K562 (cell line): ENCODE results near the gene AHI1. TPM values are rescaled to one million over a fixed set of nuclear protein-coding genes. Genes with fewer than 3 reads are reported as not detected.

Experiments used
- ATAC-seq: fragments of 200-7000 bp; cut with Tn5 transposase; 3 replicates; pipeline ENCODE4 v1.9.1; 2020; ENCODE audit warnings: moderate library complexity
- BruUV-seq: library from RNA; stranded (reverse); fragments of 400-500 nt; replicated peaks from 2 replicates; lab custom pipeline; 2021; lab: Mats Ljungman, UMichigan
- CTCF ChIA-PET: fragments of 300-600 bp; formaldehyde crosslinking; extraction: SDS; loops from one replicate; lab custom pipeline; 2021; ENCODE audit warnings: low intra/inter-chr PET ratio; lab: Yijun Ruan, JAX
- POLR2A ChIA-PET: fragments of 300-600, 350-650 bp; sonication (Branson Sonifier 250); formaldehyde crosslinking; extraction: SDS; loops from one replicate; lab custom pipeline; 2021; ENCODE audit warnings: antibody characterized with exemption, inconsistent platforms; lab: Yijun Ruan, JAX
- DNase-seq, 4 experiments: peaks; one replicate each; pipeline versions ENCODE4 v3.0.0 to v3.0.0-alpha.2; 2011 to 2018; ENCODE audit warnings: low spot score in 3 of 4, mixed read lengths in 3 of 4; ENCODE audit errors: extremely low read depth in 1 of 4
- FAIRE-seq: peaks from 2 replicates; lab custom pipeline; 2011; peaks lifted over from hg19 to GRCh38; lab: Jason Lieb, UNC
- H2AFZ ChIP-seq: 2 replicates; pipeline ENCODE4 v1.6.0; 2011; ENCODE audit warnings: low read depth, low read length, control low read depth, inconsistent platforms
- H3K27ac ChIP-seq: fragments of 200-600 bp; 3 replicates; pipeline ENCODE4 v1.8.0; 2011; ENCODE audit warnings: low read depth, mild to moderate bottlenecking, control low read depth, inconsistent platforms, low read length, moderate library complexity, mixed read lengths; ENCODE audit errors: extremely low read depth
- H3K27me3 ChIP-seq, 2 experiments: fragments of 300-600 bp in 1 of 2; 2 replicates in 1 of 2; 3 replicates in 1 of 2; pipeline versions ENCODE4 v1.6.0 to v1.8.0; 2011; ENCODE audit warnings: inconsistent platforms in 2 of 2, low read length in 2 of 2, mild to moderate bottlenecking in 1 of 2, mixed read lengths in 1 of 2, moderate library complexity in 1 of 2; ENCODE audit not compliant: control insufficient read depth in 2 of 2, insufficient read depth in 2 of 2
- H3K36me3 ChIP-seq: fragments of 300-600 bp; 3 replicates; pipeline ENCODE4 v1.8.0; 2011; ENCODE audit warnings: mild to moderate bottlenecking, low read length, inconsistent platforms; ENCODE audit not compliant: control insufficient read depth, insufficient read depth
- H3K4me1 ChIP-seq, 2 experiments: fragments of 200-600 bp in 1 of 2; replicated peaks in 1 of 2; 2 replicates in 1 of 2; 3 replicates in 1 of 2; pipeline versions ENCODE4 v1.5.1 to v1.8.0; 2011; ENCODE audit warnings: inconsistent platforms in 2 of 2, low read length in 2 of 2, mild to moderate bottlenecking in 1 of 2, mixed read lengths in 1 of 2, moderate library complexity in 1 of 2; ENCODE audit not compliant: control insufficient read depth in 2 of 2, insufficient read depth in 2 of 2
- H3K4me2 ChIP-seq: 2 replicates; pipeline ENCODE4 v1.6.1; 2011; ENCODE audit warnings: low read length, control low read depth, inconsistent platforms, mixed read lengths; ENCODE audit not compliant: insufficient read depth
- H3K4me3 ChIP-seq: fragments of 200-600 bp; sonication (generic), shearing (Covaris generic); 2 replicates; pipeline ENCODE4 v1.5.1; 2016; ENCODE audit warnings: control low read depth, inconsistent platforms
- H3K79me2 ChIP-seq: fragments of 200-600 bp; 3 replicates; pipeline ENCODE4 v1.8.0; 2011; ENCODE audit warnings: low read length, inconsistent platforms; ENCODE audit not compliant: control insufficient read depth, insufficient read depth
- H3K9ac ChIP-seq, 2 experiments: 2 replicates each; pipeline versions ENCODE4 v1.6.0 to v1.6.1; 2011; ENCODE audit warnings: low read depth in 2 of 2, low read length in 2 of 2, control low read depth in 1 of 2, inconsistent platforms in 1 of 2, mild to moderate bottlenecking in 1 of 2, mixed read lengths in 1 of 2; ENCODE audit not compliant: insufficient read depth in 1 of 2
- H3K9me1 ChIP-seq: one replicate; pipeline ENCODE4 v1.6.0; 2011; ENCODE audit warnings: inconsistent platforms, mild to moderate bottlenecking, low read length, moderate library complexity; ENCODE audit not compliant: control insufficient read depth, insufficient read depth
- H3K9me3 ChIP-seq: replicated peaks from 2 replicates; pipeline ENCODE4 v1.5.1; 2011; ENCODE audit warnings: low read depth, low read length, inconsistent platforms; ENCODE audit not compliant: control insufficient read depth, insufficient read depth
- H4K20me1 ChIP-seq: replicated peaks from 2 replicates; pipeline ENCODE4 v1.6.1; 2011; ENCODE audit warnings: low read length, inconsistent platforms, mixed read lengths; ENCODE audit not compliant: control insufficient read depth, insufficient read depth
- ARID2 ChIP-seq: fragments of 450-650 bp; IDR thresholded peaks from 2 replicates; pipeline ENCODE4 v1.6.1; 2017; ENCODE audit warnings: antibody characterized with exemption, mild to moderate bottlenecking
- CBX5 ChIP-seq: IDR thresholded peaks from 2 replicates; pipeline ENCODE4 v1.6.1; 2014; ENCODE audit warnings: low read depth, borderline replicate concordance
- HNRNPL ChIP-seq: fragments of 200-400 bp; formaldehyde crosslinking; IDR thresholded peaks from 2 replicates; pipeline ENCODE4 v1.6.1; 2017; ENCODE audit warnings: low read depth, mild to moderate bottlenecking, low read length
- MAFF ChIP-seq: IDR thresholded peaks from 2 replicates; pipeline ENCODE4 v1.6.1; 2012; ENCODE audit warnings: low read length, improper control_type of control experiment
- NCOA1 ChIP-seq: fragments of 450-650 bp; IDR thresholded peaks from 2 replicates; pipeline ENCODE4 v1.6.1; 2016; ENCODE audit warnings: low read depth
- POLR2H ChIP-seq: IDR thresholded peaks from 2 replicates; pipeline ENCODE4 v1.6.1; 2016; ENCODE audit warnings: missing genetic modification characterization, low read depth, mild to moderate bottlenecking, control low read depth, missing compliant biosample characterization, moderate library complexity
- ZNF134 ChIP-seq: fragments of 250-450 bp; sonication (Bioruptor Pico); conservative IDR thresholded peaks from 2 replicates; pipeline ENCODE4 v1.4.0; 2020
- ZNF316 ChIP-seq: fragments of 450-650 bp; IDR thresholded peaks from 2 replicates; pipeline ENCODE4 v1.6.1; 2016
- ZNF79 ChIP-seq: fragments of 250-450 bp; sonication (Bioruptor Pico); IDR thresholded peaks from 2 replicates; pipeline ENCODE4 v1.4.0; 2020; ENCODE audit warnings: low read depth, mild to moderate bottlenecking, moderate library complexity
- WGBS: fragments of 100-300 bp; shearing (Covaris generic); methylation state at CpG from one replicate; pipeline ENCODE4 v1.1.6; 2016; ENCODE audit warnings: low coverage, mixed read lengths; ENCODE audit not compliant: insufficient coverage; ENCODE audit errors: missing lambda C conversion rate; 5-methylcytosine and 5-hydroxymethylcytosine counted together
- in situ Hi-C: fragments of 300-500 bp; cut with MboI; formaldehyde crosslinking; loops from 4 replicates; pipeline ENCODE4 v1.15.0; 2018; ENCODE audit warnings: inconsistent platforms, mixed read lengths
- intact Hi-C: fragments of 100-400 bp; cut with micrococcal nuclease; formaldehyde crosslinking; loops from 2 replicates; pipeline ENCODE4 v1.14.2; 2022
- polyA plus RNA-seq, 8 experiments: library from polyadenylated mRNA; depleted of rRNA in 4 of 8; stranded (reverse) in 5 of 8; unstranded in 3 of 8; fragments of >200 nt; fragmentation: Nextera tagmentation in 2 of 8; fragmentation: Illumina TruSeq in 1 of 8; extraction: Ambion mirVana in 2 of 8; extraction: Trizol in 1 of 8; gene quantifications; 2 replicates each; pipeline versions ENCODE4 v1.2.1 to v1.2.3, GENCODE V29; 2011 to 2014; ENCODE audit warnings: inconsistent platforms in 1 of 8, missing spikeins in 1 of 8
- total RNA-seq, 7 experiments: library from RNA; depleted of rRNA in 6 of 7; stranded (reverse); fragments of >200 nt in 6 of 7; fragmentation: Illumina TruSeq in 2 of 7; extraction: Trizol in 2 of 7; gene quantifications; 2 replicates each; pipeline versions ENCODE4 v1.2.1 to v1.2.3, GENCODE V29; 2011 to 2021; ENCODE audit warnings: low replicate concordance in 1 of 7
- TF ChIP-seq, protein P1 (sequence below): sonication (generic); formaldehyde crosslinking; IDR thresholded peaks from 2 replicates; pipeline ENCODE4 v1.5.0; 2020; ENCODE audit warnings: missing genetic modification reagents
- TF ChIP-seq, protein P2 (sequence below): conservative IDR thresholded peaks from 2 replicates; pipeline ENCODE4 v1.6.1; 2011; ENCODE audit warnings: low read depth, mild to moderate bottlenecking, low read length; ENCODE audit not compliant: control insufficient read depth
- TF ChIP-seq, protein P3 (sequence below): fragments of 450-650 bp; formaldehyde crosslinking; IDR thresholded peaks from 2 replicates; pipeline ENCODE4 v1.4.0; 2022; ENCODE audit warnings: missing genetic modification characterization
- TF ChIP-seq, protein P4 (sequence below): fragments of 450-650 bp; IDR thresholded peaks from 2 replicates; pipeline ENCODE4 v1.6.1; 2018; ENCODE audit warnings: mild to moderate bottlenecking, low read depth; ENCODE audit not compliant: partially characterized antibody
- TF ChIP-seq, protein P5 (sequence below): fragments of 450-650 bp; IDR thresholded peaks from 2 replicates; pipeline ENCODE4 v1.6.1; 2016; ENCODE audit warnings: antibody characterized with exemption
- TF ChIP-seq, protein P6 (sequence below): fragments of 250-450 bp; sonication (Bioruptor Pico); IDR thresholded peaks from 2 replicates; pipeline ENCODE4 v1.5.0; 2021

The AHI1 gene
- total and polyA plus RNA-seq, 9 of the 15 experiments (the other 6 are each of a cell fraction or from before 2014, with no cell fraction given) = 24.7 to 54.9 (median 32.2) TPM

DNA sequence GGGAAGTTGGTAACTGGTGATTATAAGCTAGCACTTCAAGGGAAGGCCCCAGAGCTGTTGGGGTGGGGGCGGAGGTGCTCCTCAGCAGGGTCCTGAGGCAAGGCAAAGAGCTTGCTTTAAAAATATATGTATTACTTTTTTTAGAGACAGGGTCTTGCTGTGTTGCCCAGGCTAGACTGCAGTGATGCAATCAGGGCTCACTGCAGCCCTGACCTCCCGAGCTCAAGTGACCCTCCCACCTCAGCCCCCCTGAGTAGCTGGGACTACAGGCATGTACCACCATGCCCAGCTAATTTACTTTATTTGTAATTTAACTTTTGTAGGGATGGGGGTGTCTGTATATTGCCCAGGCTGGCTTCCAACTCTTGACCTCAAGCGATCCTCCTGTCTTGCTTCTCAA lies 229.3 kb downstream of the AHI1 start (continued):
- TF ChIP-seq ZNF134 (CRISPR knock-in tag) (no peak), POLR2H (tag) (no peak)
- TF ChIP-seq, protein P1, sequence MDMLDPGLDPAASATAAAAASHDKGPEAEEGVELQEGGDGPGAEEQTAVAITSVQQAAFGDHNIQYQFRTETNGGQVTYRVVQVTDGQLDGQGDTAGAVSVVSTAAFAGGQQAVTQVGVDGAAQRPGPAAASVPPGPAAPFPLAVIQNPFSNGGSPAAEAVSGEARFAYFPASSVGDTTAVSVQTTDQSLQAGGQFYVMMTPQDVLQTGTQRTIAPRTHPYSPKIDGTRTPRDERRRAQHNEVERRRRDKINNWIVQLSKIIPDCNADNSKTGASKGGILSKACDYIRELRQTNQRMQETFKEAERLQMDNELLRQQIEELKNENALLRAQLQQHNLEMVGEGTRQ = no peak
- TF ChIP-seq, protein P2, sequence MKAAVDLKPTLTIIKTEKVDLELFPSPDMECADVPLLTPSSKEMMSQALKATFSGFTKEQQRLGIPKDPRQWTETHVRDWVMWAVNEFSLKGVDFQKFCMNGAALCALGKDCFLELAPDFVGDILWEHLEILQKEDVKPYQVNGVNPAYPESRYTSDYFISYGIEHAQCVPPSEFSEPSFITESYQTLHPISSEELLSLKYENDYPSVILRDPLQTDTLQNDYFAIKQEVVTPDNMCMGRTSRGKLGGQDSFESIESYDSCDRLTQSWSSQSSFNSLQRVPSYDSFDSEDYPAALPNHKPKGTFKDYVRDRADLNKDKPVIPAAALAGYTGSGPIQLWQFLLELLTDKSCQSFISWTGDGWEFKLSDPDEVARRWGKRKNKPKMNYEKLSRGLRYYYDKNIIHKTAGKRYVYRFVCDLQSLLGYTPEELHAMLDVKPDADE = no peak

DNA sequence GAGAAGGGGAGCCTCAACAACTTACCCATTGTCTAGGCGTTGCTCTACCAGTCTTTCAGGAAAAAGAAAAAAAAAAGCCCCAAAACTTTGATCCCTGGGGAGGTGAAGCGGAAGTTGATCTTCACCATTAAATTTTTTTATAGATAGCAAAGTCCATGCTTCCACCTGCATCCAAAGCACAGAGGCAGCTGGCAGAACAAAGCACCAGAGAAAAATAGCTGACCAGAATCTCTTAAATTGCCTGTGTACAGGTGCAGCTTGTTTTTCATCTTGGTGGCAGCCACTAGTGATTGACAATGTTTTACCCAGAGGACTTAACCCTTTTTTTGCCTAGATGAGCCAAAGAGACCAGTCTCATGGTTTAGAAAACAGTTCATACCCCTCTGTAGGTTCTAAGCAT lies 230.5 kb downstream of the AHI1 start:
- FAIRE-seq = no peak
- CTCF ChIA-PET = no interaction called here
- TF ChIP-seq, protein P3, sequence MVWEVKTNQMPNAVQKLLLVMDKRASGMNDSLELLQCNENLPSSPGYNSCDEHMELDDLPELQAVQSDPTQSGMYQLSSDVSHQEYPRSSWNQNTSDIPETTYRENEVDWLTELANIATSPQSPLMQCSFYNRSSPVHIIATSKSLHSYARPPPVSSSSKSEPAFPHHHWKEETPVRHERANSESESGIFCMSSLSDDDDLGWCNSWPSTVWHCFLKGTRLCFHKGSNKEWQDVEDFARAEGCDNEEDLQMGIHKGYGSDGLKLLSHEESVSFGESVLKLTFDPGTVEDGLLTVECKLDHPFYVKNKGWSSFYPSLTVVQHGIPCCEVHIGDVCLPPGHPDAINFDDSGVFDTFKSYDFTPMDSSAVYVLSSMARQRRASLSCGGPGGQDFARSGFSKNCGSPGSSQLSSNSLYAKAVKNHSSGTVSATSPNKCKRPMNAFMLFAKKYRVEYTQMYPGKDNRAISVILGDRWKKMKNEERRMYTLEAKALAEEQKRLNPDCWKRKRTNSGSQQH (CRISPR knock-in tag) = no peak
- TF ChIP-seq ZNF316 = no peak
- TF ChIP-seq CBX5 = no peak
- TF ChIP-seq MAFF = no peak
- TF ChIP-seq ZNF79 (CRISPR knock-in tag) = no peak
- TF ChIP-seq, protein P4, sequence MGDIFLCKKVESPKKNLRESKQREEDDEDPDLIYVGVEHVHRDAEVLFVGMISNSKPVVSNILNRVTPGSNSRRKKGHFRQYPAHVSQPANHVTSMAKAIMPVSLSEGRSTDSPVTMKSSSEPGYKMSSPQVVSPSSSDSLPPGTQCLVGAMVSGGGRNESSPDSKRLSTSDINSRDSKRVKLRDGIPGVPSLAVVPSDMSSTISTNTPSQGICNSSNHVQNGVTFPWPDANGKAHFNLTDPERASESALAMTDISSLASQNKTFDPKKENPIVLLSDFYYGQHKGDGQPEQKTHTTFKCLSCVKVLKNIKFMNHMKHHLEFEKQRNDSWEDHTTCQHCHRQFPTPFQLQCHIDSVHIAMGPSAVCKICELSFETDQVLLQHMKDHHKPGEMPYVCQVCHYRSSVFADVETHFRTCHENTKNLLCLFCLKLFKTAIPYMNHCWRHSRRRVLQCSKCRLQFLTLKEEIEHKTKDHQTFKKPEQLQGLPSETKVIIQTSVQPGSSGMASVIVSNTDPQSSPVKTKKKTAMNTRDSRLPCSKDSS = no peak
- no peak for TF ChIP-seq ARID2
- no peak for TF ChIP-seq NCOA1
- TF ChIP-seq, protein P5, sequence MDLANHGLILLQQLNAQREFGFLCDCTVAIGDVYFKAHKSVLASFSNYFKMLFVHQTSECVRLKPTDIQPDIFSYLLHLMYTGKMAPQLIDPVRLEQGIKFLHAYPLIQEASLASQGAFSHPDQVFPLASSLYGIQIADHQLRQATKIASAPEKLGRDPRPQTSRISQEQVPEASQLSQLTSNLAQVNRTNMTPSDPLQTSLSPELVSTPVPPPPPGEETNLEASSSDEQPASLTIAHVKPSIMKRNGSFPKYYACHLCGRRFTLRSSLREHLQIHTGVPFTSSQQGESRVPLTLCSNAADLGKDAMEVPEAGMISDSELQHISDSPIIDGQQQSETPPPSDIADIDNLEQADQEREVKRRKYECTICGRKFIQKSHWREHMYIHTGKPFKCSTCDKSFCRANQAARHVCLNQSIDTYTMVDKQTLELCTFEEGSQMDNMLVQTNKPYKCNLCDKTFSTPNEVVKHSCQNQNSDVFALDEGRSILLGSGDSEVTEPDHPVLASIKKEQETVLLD = no peak
- TF ChIP-seq, protein P6, sequence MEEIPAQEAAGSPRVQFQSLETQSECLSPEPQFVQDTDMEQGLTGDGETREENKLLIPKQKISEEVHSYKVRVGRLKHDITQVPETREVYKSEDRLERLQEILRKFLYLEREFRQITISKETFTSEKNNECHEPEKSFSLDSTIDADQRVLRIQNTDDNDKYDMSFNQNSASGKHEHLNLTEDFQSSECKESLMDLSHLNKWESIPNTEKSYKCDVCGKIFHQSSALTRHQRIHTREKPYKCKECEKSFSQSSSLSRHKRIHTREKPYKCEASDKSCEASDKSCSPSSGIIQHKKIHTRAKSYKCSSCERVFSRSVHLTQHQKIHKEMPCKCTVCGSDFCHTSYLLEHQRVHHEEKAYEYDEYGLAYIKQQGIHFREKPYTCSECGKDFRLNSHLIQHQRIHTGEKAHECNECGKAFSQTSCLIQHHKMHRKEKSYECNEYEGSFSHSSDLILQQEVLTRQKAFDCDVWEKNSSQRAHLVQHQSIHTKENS (CRISPR knock-in tag) = no peak
- no peak for TF ChIP-seq HNRNPL

More for the DNA sequence above, 230.5 kb downstream of the AHI1 start:
- no peak overlapping the region for H3K9ac ChIP-seq
- H3K36me3 ChIP-seq = no peaks in the 10 kb centered on the region
- ATAC-seq (no peak), DNase-seq (no peak)
- no peaks in the 10 kb centered on the region for H3K79me2 ChIP-seq
- H3K27me3 ChIP-seq = no peaks in the 10 kb centered on the region
- H2AFZ ChIP-seq = no peak overlapping the region
- no TSS peak for BruUV-seq
- H3K27ac ChIP-seq = no peak overlapping the region
- in situ Hi-C loops (no loop called here), intact Hi-C loops (no loop called here)
- no peak overlapping the region for H3K4me3 ChIP-seq
- H3K4me1 ChIP-seq = peaks cover 6 to 10% of the 10 kb centered on the region in 2 experiments
- no peaks in the 10 kb centered on the region for H3K9me1 ChIP-seq
- POLR2A ChIA-PET = interaction anchor here (1.0 to 1.7 kb wide), 3 partner anchors 9 to 13 kb away, joined by 4 to 5 read pairs (median 4); no protein-coding TSS in a partner anchor
- WGBS = 74% methylated on average over 2 of the region's 2 CpGs
- no peaks in the 10 kb centered on the region for H4K20me1 ChIP-seq
- no peak overlapping the region for H3K4me2 ChIP-seq
- no peaks in the 10 kb centered on the region for H3K9me3 ChIP-seq
